ENCODE measurements around the gene C1orf210. TPM values are rescaled to one million over a fixed set of nuclear protein-coding genes. Genes with fewer than 3 reads are reported as not detected.

The C1orf210 gene
- total and polyA plus RNA-seq, 9 of the 15 experiments (the other 6 are each of a cell fraction or from before 2014, with no cell fraction given), result 0.21 TPM; not detected in 8

GRCh38 chr1:43243299-43243698 is 42.1 kb downstream of the C1orf210 start:
- Histone ChIP-seq H3K27me3 (ENCODE audit: control insufficient read depth in 2 of 2, insufficient read depth in 2 of 2, low read length in 2 of 2) (peaks cover 13 to 44% of the 10 kb centered on the region in 2 experiments), H3K4me2 (ENCODE audit: insufficient read depth, low read length) (no peak overlapping the region), H3K9me3 (replicated peaks; ENCODE audit: control insufficient read depth, insufficient read depth, low read depth, low read length) (no peaks in the 10 kb centered on the region), H3K79me2 (ENCODE audit: control insufficient read depth, insufficient read depth, low read length) (no peaks in the 10 kb centered on the region), H3K4me1 (replicated peaks in 1 of 2; ENCODE audit: control insufficient read depth in 2 of 2, insufficient read depth in 2 of 2, low read length in 2 of 2) (no peaks in the 10 kb centered on the region), H3K27ac (ENCODE audit: extremely low read depth, low read depth, low read length) (no peak overlapping the region), H3K4me3 (no peak overlapping the region), H3K9ac (ENCODE audit: insufficient read depth in 1 of 2, low read depth in 2 of 2, low read length in 2 of 2) (no peak overlapping the region), H4K20me1 (replicated peaks; ENCODE audit: control insufficient read depth, insufficient read depth, low read length) (0 out of 2 replicates have a peak, but pooled peaks cover 5% of the 10 kb centered on the region), H3K9me1 (ENCODE audit: control insufficient read depth, insufficient read depth, low read length) (no peaks in the 10 kb centered on the region), H3K36me3 (ENCODE audit: control insufficient read depth, insufficient read depth, low read length) (no peaks in the 10 kb centered on the region), H2AFZ (ENCODE audit: low read depth, low read length) (no peak overlapping the region)
- DNase-seq (ENCODE audit: extremely low read depth in 1 of 4, low spot score in 3 of 4), result no peak
- BruUV-seq (replicated peaks), result no TSS peak
- in situ Hi-C loops (cut with MboI) (no loop called here), intact Hi-C loops (cut with micrococcal nuclease) (no loop called here)
- no peak for TF ChIP-seq RB1 (IDR thresholded peaks at IDR 0.05; ENCODE audit: low read depth)
- TF ChIP-seq CHD1 (IDR thresholded peaks at IDR 0.05; ENCODE audit: low read length), result no peak
- no peak for TF ChIP-seq CUX1 (CRISPR knock-in tag; IDR thresholded peaks at IDR 0.05)
- no peak for TF ChIP-seq PHF21A (IDR thresholded peaks at IDR 0.05; ENCODE audit: borderline replicate concordance, low read depth)
- TF ChIP-seq ZNF778 (CRISPR knock-in tag; IDR thresholded peaks at IDR 0.05), result no peak
- no peak for TF ChIP-seq ZNF3 (CRISPR knock-in tag; IDR thresholded peaks at IDR 0.05)
- TF ChIP-seq TRIM24 (IDR thresholded peaks at IDR 0.05), result no peak
- no peak for TF ChIP-seq CHCHD3 (CRISPR knock-in tag; IDR thresholded peaks at IDR 0.05)
- no peak for TF ChIP-seq HOXB6 (CRISPR knock-in tag; IDR thresholded peaks at IDR 0.05; ENCODE audit: borderline replicate concordance)
- TF ChIP-seq ETV1 (tag; conservative IDR thresholded peaks at IDR 0.05; ENCODE audit: low read depth), result no peak
- ATAC-seq, result no peak
- no peak for FAIRE-seq
- ChIA-PET POLR2A (interaction anchor here (0.6 to 1.1 kb wide), 2 partner anchors 20 to 125 kb away, joined by 3 read pairs; partner anchors contain the start of gene ELOVL1), CTCF (ENCODE audit: low intra/inter-chr PET ratio) (no interaction called here)
- WGBS (ENCODE audit: insufficient coverage, low coverage, missing lambda C conversion rate), result 3% methylated on average over 6 of the region's 6 CpGs
